ENCODE results near the gene EFNB3.

The EFNB3 gene

GRCh38 chr17:7704601-7705268 is at the start of gene EFNB3:
Gene EFNB3, plus strand, starts transcription at chr17:7705202. Its CDS starts 397 bp downstream, at chr17:7705599.
- no peak for DNase-seq (ENCODE audit: extremely low read depth in 1 of 2, low read depth in 1 of 2)

- DNase-seq (ENCODE audit: extremely low read depth in 1 of 2, low read depth in 1 of 2) = no peak
Measured at GRCh38 chr17:7655541-7655840, 49.5 kb upstream of the EFNB3 start.

GRCh38 chr17:7656958-7657609 is 47.9 kb upstream of the EFNB3 start:
- no peak for DNase-seq (ENCODE audit: extremely low read depth in 1 of 2, low read depth in 1 of 2)

GRCh38 chr17:7667656-7668406 is 37.2 kb upstream of the EFNB3 start:
- DNase-seq (ENCODE audit: extremely low read depth in 1 of 2, low read depth in 1 of 2) = no peak

GRCh38 chr17:7668482-7668881 is 36.5 kb upstream of the EFNB3 start:
- no peak for DNase-seq (ENCODE audit: extremely low read depth in 1 of 2, low read depth in 1 of 2)

GRCh38 chr17:7673239-7673638 is 31.8 kb upstream of the EFNB3 start:
- DNase-seq (ENCODE audit: extremely low read depth in 1 of 2, low read depth in 1 of 2) = peak in 1 of 2 donors; percentile 34

- no peak for DNase-seq (ENCODE audit: extremely low read depth in 1 of 2, low read depth in 1 of 2)
Measured at GRCh38 chr17:7674934-7675333, 30.1 kb upstream of the EFNB3 start.

- DNase-seq (ENCODE audit: extremely low read depth in 1 of 2, low read depth in 1 of 2) = no peak
Measured at GRCh38 chr17:7676533-7676932, 28.5 kb upstream of the EFNB3 start.

GRCh38 chr17:7677388-7678067 is 27.5 kb upstream of the EFNB3 start:
- no peak for DNase-seq (ENCODE audit: extremely low read depth in 1 of 2, low read depth in 1 of 2)

- DNase-seq (ENCODE audit: extremely low read depth in 1 of 2, low read depth in 1 of 2) = no peak
Measured at GRCh38 chr17:7684851-7685532, 20.0 kb upstream of the EFNB3 start.

- peak; percentile 73 to 85 for DNase-seq (ENCODE audit: extremely low read depth in 1 of 2, low read depth in 1 of 2)
Measured at GRCh38 chr17:7685533-7686221, 19.3 kb upstream of the EFNB3 start.

- DNase-seq (ENCODE audit: extremely low read depth in 1 of 2, low read depth in 1 of 2) = peak; percentile 50 to 72
Measured at GRCh38 chr17:7686222-7687071, 18.6 kb upstream of the EFNB3 start.

GRCh38 chr17:7687072-7687907 is 17.7 kb upstream of the EFNB3 start, which contains the start of gene TP53:
Gene TP53, minus strand, starts transcription at chr17:7687490. Its CDS starts 10,896 bp downstream, at chr17:7676594.
- DNase-seq (ENCODE audit: extremely low read depth in 1 of 2, low read depth in 1 of 2) = peak; percentile 73 to 84

- DNase-seq (ENCODE audit: extremely low read depth in 1 of 2, low read depth in 1 of 2) = peak; percentile 83 to 95
Measured at GRCh38 chr17:7687908-7688807, 16.8 kb upstream of the EFNB3 start, which contains the start of gene WRAP53. Gene WRAP53, plus strand, starts transcription at chr17:7688477. Its CDS starts 172 bp downstream, at chr17:7688649.

- no peak for DNase-seq (ENCODE audit: extremely low read depth in 1 of 2, low read depth in 1 of 2)
Measured at GRCh38 chr17:7688808-7689316, 16.1 kb upstream of the EFNB3 start.

- DNase-seq (ENCODE audit: extremely low read depth in 1 of 2, low read depth in 1 of 2) = no peak
Measured at GRCh38 chr17:7695586-7695985, 9.4 kb upstream of the EFNB3 start.

Measured in stimulated activated CD8-positive, alpha-beta memory T cell treated with anti-CD3 and anti-CD28 coated beads, Interleukin-7, amount 100 ng/mL, for 48 hours (primary cell).